ENCODE measurements around the gene PLD4. TPM values are rescaled to one million over a fixed set of nuclear protein-coding genes. Genes with fewer than 3 reads are reported as not detected.

The PLD4 gene
- total and polyA plus RNA-seq, 7 donors = 0.04 to 0.25 TPM; not detected in 5

GRCh38 chr14:104932676-104933631, 8.3 kb downstream of the PLD4 start:
- H3K36me3 ChIP-seq (ENCODE audit: insufficient read depth in 1 of 2, low read depth in 1 of 2) = no peaks in the 10 kb centered on the region
- peak overlapping the region; percentile 72 for H3K4me3 ChIP-seq
- intact Hi-C loops (cut with DNase I) = no loop called here
- no peaks in the 10 kb centered on the region for H3K9me3 ChIP-seq
- ATAC-seq (peak; percentile 83 to 94 (median 90)), DNase-seq (peak; percentile 88 to 93)
- TF ChIP-seq CTCF (IDR thresholded peaks at IDR 0.05) = peak; percentile 66
- WGBS, 3 donors = 5 to 6% (median 5%) methylated on average over 37 to 99 of the region's 100 CpGs
- H3K27ac ChIP-seq = no peak overlapping the region
- H3K27me3 ChIP-seq (ENCODE audit: insufficient read depth in 3 of 3, low read length in 2 of 3) = peaks cover 0 to 48% (median 7%) of the 10 kb centered on the region in 3 donors
- H3K4me1 ChIP-seq = no peaks in the 10 kb centered on the region

- no peak for TF ChIP-seq CTCF (IDR thresholded peaks at IDR 0.05)
- no peak overlapping the region for H3K27ac ChIP-seq
Observed at GRCh38 chr14:104933746-104934733, 9.4 kb downstream of the PLD4 start.

GRCh38 chr14:104935026-104935650, 10.5 kb downstream of the PLD4 start:
- intact Hi-C loops (cut with DNase I) = no loop called here
- DNase-seq = no peak
- WGBS, 3 donors = 51 to 66% (median 59%) methylated on average over 3 of the region's 3 CpGs

More at GRCh38 chr14:104933746-104934733, 9.4 kb downstream of the PLD4 start:
- no peaks in the 10 kb centered on the region for H3K4me1 ChIP-seq
- no peaks in the 10 kb centered on the region for H3K36me3 ChIP-seq (ENCODE audit: insufficient read depth in 1 of 2, low read depth in 1 of 2)
- H3K27me3 ChIP-seq (ENCODE audit: insufficient read depth in 3 of 3, low read length in 2 of 3) = peaks cover 0 to 52% (median 6%) of the 10 kb centered on the region in 3 donors
- no peak for DNase-seq
- peak overlapping the region; percentile 72 for H3K4me3 ChIP-seq
- no peaks in the 10 kb centered on the region for H3K9me3 ChIP-seq
- WGBS, 3 donors = 17 to 37% (median 19%) methylated on average over 10 to 40 of the region's 42 CpGs
- ATAC-seq = no peak
- intact Hi-C loops (cut with DNase I) = no loop called here

More at GRCh38 chr14:104935026-104935650, 10.5 kb downstream of the PLD4 start:
- H3K27me3 ChIP-seq (ENCODE audit: insufficient read depth in 3 of 3, low read length in 2 of 3) = peaks cover 0 to 60% (median 9%) of the 10 kb centered on the region in 3 donors
- H3K36me3 ChIP-seq (ENCODE audit: insufficient read depth in 1 of 2, low read depth in 1 of 2) = no peaks in the 10 kb centered on the region
- H3K4me1 ChIP-seq = no peaks in the 10 kb centered on the region
- no peak overlapping the region for H3K4me3 ChIP-seq
- ATAC-seq = no peak
- no peaks in the 10 kb centered on the region for H3K9me3 ChIP-seq
- TF ChIP-seq CTCF (IDR thresholded peaks at IDR 0.05) = no peak
- no peak overlapping the region for H3K27ac ChIP-seq

All from psoas muscle (tissue), 8 donors.